Urinary bladder (tissue), 4 donors: Measurements from ENCODE around the gene NOL11. TPM values are rescaled to one million over a fixed set of nuclear protein-coding genes. Genes with fewer than 3 reads are reported as not detected.

ENCODE experiments used
- DNase-seq: peaks from one replicate; pipeline ENCODE4 v3.0.0-alpha.2; 2015; ENCODE audit errors: extremely low spot score
- H3K27ac ChIP-seq: one replicate; pipeline ENCODE4 v1.5.1; 2013; ENCODE audit warnings: low read depth, mild to moderate bottlenecking, moderate library complexity
- H3K36me3 ChIP-seq: one replicate; pipeline ENCODE4 v1.6.1; 2013; ENCODE audit warnings: mild to moderate bottlenecking, moderate library complexity; ENCODE audit not compliant: insufficient read depth
- H3K4me1 ChIP-seq: one replicate; pipeline ENCODE4 v1.6.1; 2013; ENCODE audit warnings: mild to moderate bottlenecking, moderate library complexity; ENCODE audit not compliant: insufficient read depth
- H3K4me3 ChIP-seq: one replicate; pipeline ENCODE4 v1.5.1; 2013; ENCODE audit warnings: low read depth, low read length
- WGBS: extraction: QIAGEN DNeasy Blood & Tissue Kit; methylation state at CpG from one replicate; pipeline ENCODE4 v1.1.7; 2013; 5-methylcytosine and 5-hydroxymethylcytosine counted together
- polyA plus RNA-seq: library from polyadenylated mRNA; stranded (reverse); fragments of 200-250 nt; gene quantifications from one replicate; pipeline ENCODE4 v1.2.3, GENCODE V29; 2013
- small RNA-seq: library from RNA; depleted of rRNA; stranded (forward); fragments of <200 nt; gene quantifications from one replicate; pipeline ENCODE3, GENCODE V24; 2014
- total RNA-seq: library from RNA; depleted of rRNA; stranded (reverse); fragments of >200 nt; gene quantifications from one replicate; pipeline ENCODE4 v1.2.3, GENCODE V29; 2014
- donor health status: healthy with polysubstance abuse.
- donor health status: healthy.

Gene NOL11
- total and polyA plus RNA-seq, 2 donors = 20.2 to 59.6 TPM

DNA sequence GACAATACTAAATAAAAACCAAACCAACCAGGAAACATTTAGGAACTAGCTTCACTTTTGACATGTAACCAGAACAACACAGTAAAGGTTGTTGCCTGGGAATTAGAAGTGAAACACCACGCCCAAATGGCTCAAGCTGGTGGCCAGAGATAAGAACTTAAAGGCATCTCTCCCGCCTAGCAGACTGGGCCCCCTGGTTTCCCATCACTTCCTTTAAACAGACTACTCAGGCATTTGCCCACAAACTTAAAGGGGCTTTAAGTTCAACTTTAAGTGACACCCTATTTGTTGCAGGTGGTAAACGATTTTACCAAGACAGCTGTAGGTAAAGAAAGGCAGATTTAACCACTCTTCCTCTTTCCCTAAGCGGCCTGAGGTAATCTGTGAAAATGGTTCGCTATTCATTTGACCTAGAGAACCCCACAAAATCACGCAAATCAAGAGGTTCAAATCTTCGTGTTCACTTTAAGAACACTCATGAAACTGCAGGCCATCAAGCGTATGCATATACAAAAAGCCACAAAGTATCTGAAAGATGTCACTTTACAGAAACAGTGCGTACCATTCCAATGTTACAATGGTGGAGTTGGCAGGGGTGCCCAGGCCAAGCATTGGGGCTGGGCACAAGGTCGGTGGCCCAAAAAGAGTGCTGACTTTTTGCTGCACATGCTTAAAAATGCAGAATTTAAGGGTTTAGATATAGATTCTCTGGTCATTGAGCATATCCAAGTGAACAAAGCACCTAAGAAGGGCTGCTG is 66.8 kb downstream of the NOL11 start:
- Histone ChIP-seq H3K36me3 (no peaks in the 10 kb centered on the region), H3K4me1 (no peaks in the 10 kb centered on the region), H3K4me3 (no peak overlapping the region), H3K27ac (no peak overlapping the region)
- DNase-seq = no peak
- WGBS = 68% methylated on average over 10 of the region's 10 CpGs

DNA sequence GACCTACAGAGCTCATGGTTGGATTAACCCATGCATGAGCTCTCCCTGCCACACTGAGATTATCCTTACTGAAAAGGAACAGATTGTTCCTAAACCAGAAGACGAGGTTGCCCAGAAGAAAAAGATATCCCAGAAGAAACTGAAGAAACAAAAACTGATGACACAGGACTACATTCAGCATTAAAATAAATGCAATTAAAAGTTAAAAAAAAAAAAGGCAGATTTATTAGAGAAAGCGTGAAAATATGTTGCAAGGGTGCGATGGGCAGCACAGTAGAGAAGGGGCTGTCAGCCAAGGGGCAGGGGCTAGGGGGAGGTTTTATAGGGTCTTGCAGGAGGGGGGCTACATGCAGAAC is 67.4 kb downstream of the NOL11 start:
- no peak for DNase-seq
- no peak overlapping the region for H3K27ac ChIP-seq
- no peak overlapping the region for H3K4me3 ChIP-seq
- no peaks in the 10 kb centered on the region for H3K36me3 ChIP-seq
- H3K4me1 ChIP-seq = no peaks in the 10 kb centered on the region
- WGBS = 91% methylated on average over 3 of the region's 3 CpGs

DNA sequence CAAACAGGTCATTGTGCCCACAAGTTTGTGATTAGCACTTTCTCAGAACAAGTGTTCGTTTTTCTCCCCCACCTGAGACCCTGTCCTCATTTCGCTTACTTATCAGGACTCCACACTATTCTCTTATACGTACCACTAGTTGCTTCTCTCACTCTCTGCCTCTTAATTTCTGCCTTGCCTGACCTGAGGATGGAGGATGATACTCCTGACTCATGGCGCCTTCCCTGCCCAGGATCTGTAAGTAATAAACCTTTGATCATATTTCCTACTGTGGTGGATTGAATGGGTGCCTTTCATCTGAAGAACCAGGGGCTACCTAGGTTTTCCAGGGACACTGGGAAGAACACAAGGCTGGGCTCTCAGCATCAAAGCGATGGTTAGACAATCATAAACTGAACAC is 67.8 kb downstream of the NOL11 start:
- Histone ChIP-seq H3K4me1 (no peaks in the 10 kb centered on the region), H3K27ac (no peak overlapping the region), H3K36me3 (no peaks in the 10 kb centered on the region), H3K4me3 (no peak overlapping the region)
- WGBS = 90% methylated on average over 5 of the region's 5 CpGs
- no peak for DNase-seq

Small RNA genes lying within 50 kb of the gene (small RNA-seq; reads per million reads assigned to genes)
- 1.9 reads per million, percentile 86 among the genes with 10 or more reads in this experiment for gene SNORA38B

Other genes starting within 250 kb of the NOL11 start
- gene BPTF, start 107.6 kb downstream of the NOL11 start, total RNA-seq = 187 TPM
- 22.5 TPM for gene BPTF, start 107.6 kb downstream of the NOL11 start, polyA plus RNA-seq